HepG2 (cell line): ENCODE results near the gene SIRT6. TPM values are rescaled to one million over a fixed set of nuclear protein-coding genes. Genes with fewer than 3 reads are reported as not detected.

Experiments
- ATAC-seq: fragments of 200-7000 bp; cut with Tn5 transposase; 3 replicates; pipeline ENCODE4 v1.9.1; 2020; ENCODE audit warnings: mild to moderate bottlenecking, moderate library complexity
- BruUV-seq: library from RNA; stranded (reverse); fragments of 400-500 nt; replicated peaks from 2 replicates; lab custom pipeline; 2021; lab: Mats Ljungman, UMichigan
- CTCF ChIA-PET: fragments of 300-600 bp; formaldehyde crosslinking; extraction: SDS; loops from one replicate; lab custom pipeline; 2021; ENCODE audit warnings: low total read pairs, inconsistent platforms, low intra/inter-chr PET ratio; lab: Yijun Ruan, JAX
- POLR2A ChIA-PET: fragments of 350-600 bp; sonication (Branson Sonifier 250); formaldehyde crosslinking; loops from one replicate; lab custom pipeline; 2020; ENCODE audit warnings: antibody characterized with exemption, inconsistent platforms; lab: Yijun Ruan, JAX
- DNase-seq: peaks from one replicate; pipeline ENCODE4 v3.0.0-alpha.2; 2015; ENCODE audit warnings: low spot score
- FAIRE-seq: peaks from 3 replicates; lab custom pipeline; 2011; peaks lifted over from hg19 to GRCh38; lab: Jason Lieb, UNC
- H2AFZ ChIP-seq: one replicate; pipeline ENCODE4 v1.6.1; 2011; ENCODE audit warnings: low read length, inconsistent platforms
- H3K27ac ChIP-seq: fragments of 300-600 bp; 3 replicates; pipeline ENCODE4 v1.8.0; 2011; ENCODE audit warnings: mixed run types, mild to moderate bottlenecking, mixed read lengths, low read length, inconsistent platforms; ENCODE audit not compliant: insufficient read depth; ENCODE audit errors: extremely low read length
- H3K27me3 ChIP-seq, 2 experiments: fragments of 200-600 bp in 1 of 2; 2 replicates in 1 of 2; 3 replicates in 1 of 2; pipeline versions ENCODE4 v1.6.0 to v1.8.0; 2011; ENCODE audit warnings: low read length in 2 of 2, mild to moderate bottlenecking in 2 of 2, moderate library complexity in 2 of 2, inconsistent platforms in 1 of 2; ENCODE audit not compliant: insufficient read depth in 2 of 2, control insufficient read depth in 1 of 2
- H3K36me3 ChIP-seq, 2 experiments: fragments of 200-600 bp in 1 of 2; replicated peaks in 1 of 2; 2 replicates in 1 of 2; 3 replicates in 1 of 2; pipeline versions ENCODE4 v1.5.1 to v1.8.0; 2011; ENCODE audit warnings: low read length in 2 of 2, inconsistent platforms in 1 of 2; ENCODE audit not compliant: insufficient read depth in 2 of 2, control insufficient read depth in 1 of 2
- H3K4me1 ChIP-seq: 2 replicates; pipeline ENCODE4 v1.5.1; 2012; ENCODE audit warnings: low read length, inconsistent platforms; ENCODE audit not compliant: insufficient read depth
- H3K4me2 ChIP-seq: 2 replicates; pipeline ENCODE4 v1.6.0; 2011; ENCODE audit warnings: low read depth, low read length, inconsistent platforms
- H3K4me3 ChIP-seq, 3 experiments: fragments of 200-600 bp in 1 of 3; sonication (generic), shearing (Covaris generic) in 1 of 3; replicated peaks in 1 of 3; 2 replicates each; pipeline ENCODE4 v1.5.1; 2011 to 2016; ENCODE audit warnings: low read length in 3 of 3, inconsistent platforms in 2 of 3, low read depth in 2 of 3, mild to moderate bottlenecking in 2 of 3, control low read depth in 1 of 3, mixed read lengths in 1 of 3; ENCODE audit not compliant: insufficient read depth in 1 of 3
- H3K79me2 ChIP-seq: one replicate; pipeline ENCODE4 v1.6.1; 2011; ENCODE audit warnings: low read length, inconsistent platforms; ENCODE audit not compliant: insufficient read depth
- H3K9ac ChIP-seq: 2 replicates; pipeline ENCODE4 v1.6.0; 2011; ENCODE audit warnings: mild to moderate bottlenecking, low read depth, low read length, inconsistent platforms; ENCODE audit not compliant: insufficient read depth
- H3K9me3 ChIP-seq: 2 replicates; pipeline ENCODE4 v1.5.1; 2012; ENCODE audit warnings: mild to moderate bottlenecking, low read length
- H4K20me1 ChIP-seq: 2 replicates; pipeline ENCODE4 v1.6.0; 2011; ENCODE audit warnings: inconsistent platforms, mild to moderate bottlenecking, low read length, moderate library complexity; ENCODE audit not compliant: insufficient read depth
- FLYWCH1 ChIP-seq: sonication (generic); formaldehyde crosslinking; IDR thresholded peaks from 2 replicates; pipeline ENCODE4 v1.8.1; 2023; ENCODE audit warnings: mild to moderate bottlenecking, missing genetic modification reagents
- HNRNPUL1 ChIP-seq: fragments of 200-400 bp; formaldehyde crosslinking; IDR thresholded peaks from 2 replicates; pipeline ENCODE4 v1.6.1; 2017; ENCODE audit warnings: low read depth, mild to moderate bottlenecking, low read length, moderate library complexity
- RERE ChIP-seq: IDR thresholded peaks from 2 replicates; pipeline ENCODE4 v1.6.1; 2016; ENCODE audit warnings: low read depth, missing genetic modification reagents, missing compliant biosample characterization
- TMF1 ChIP-seq: sonication (generic); formaldehyde crosslinking; IDR thresholded peaks from 2 replicates; pipeline ENCODE4 v1.8.1; 2022; ENCODE audit warnings: low read depth, missing genetic modification reagents
- ZFP36 ChIP-seq: fragments of 150-350 bp; IDR thresholded peaks from 2 replicates; pipeline ENCODE4 v1.6.1; 2018; ENCODE audit warnings: borderline replicate concordance, low read length, low read depth; ENCODE audit not compliant: partially characterized antibody
- ZNF10 ChIP-seq: sonication (generic); formaldehyde crosslinking; IDR thresholded peaks from 2 replicates; pipeline ENCODE4 v1.4.0; 2020; ENCODE audit warnings: mild to moderate bottlenecking, low read depth, missing genetic modification reagents, borderline replicate concordance
- ZNF746 ChIP-seq: sonication (generic); formaldehyde crosslinking; IDR thresholded peaks from 2 replicates; pipeline ENCODE4 v1.8.0; 2022; ENCODE audit warnings: mild to moderate bottlenecking, missing genetic modification reagents
- ZNF776 ChIP-seq: sonication (generic); formaldehyde crosslinking; IDR thresholded peaks from 2 replicates; pipeline ENCODE4 v1.4.0; 2020; ENCODE audit warnings: mild to moderate bottlenecking, missing genetic modification reagents
- WGBS: methylation state at CpG from one replicate; pipeline ENCODE4 v1.1.6; 2017; ENCODE audit warnings: low lambda C conversion rate; 5-methylcytosine and 5-hydroxymethylcytosine counted together
- in situ Hi-C: cut with HindIII; loops from 2 replicates; pipeline ENCODE4 v1.10.0; 2017; ENCODE audit warnings: low pct_unique_long_range_greater_than_20kb; ENCODE audit not compliant: extremely low pct_ligation_motif_present
- intact Hi-C: fragments of 100-400 bp; cut with micrococcal nuclease; formaldehyde crosslinking; loops from one replicate; pipeline ENCODE4 v1.10.0; 2022; ENCODE audit not compliant: unreplicated experiment
- polyA plus RNA-seq, 8 experiments: library from polyadenylated mRNA; depleted of rRNA in 3 of 8; stranded (reverse) in 7 of 8; unstranded in 1 of 8; fragments of >200 nt; fragmentation: Illumina TruSeq in 4 of 8; extraction: Trizol in 4 of 8; gene quantifications; 2 replicates each; pipeline versions ENCODE4 v1.2.1 to v1.2.3, GENCODE V29; 2011 to 2016; ENCODE audit warnings: low read depth in 4 of 8, missing spikeins in 1 of 8, mixed read lengths in 1 of 8; ENCODE audit not compliant: insufficient read depth in 1 of 8
- total RNA-seq, 5 experiments: library from RNA; depleted of rRNA; stranded (reverse); fragments of >200 nt; fragmentation: Illumina TruSeq; extraction: Trizol; gene quantifications; 2 replicates each; pipeline ENCODE4 v1.2.3, GENCODE V29; 2016; ENCODE audit warnings: low read depth in 1 of 5

SIRT6 gene
- total and polyA plus RNA-seq, 2 of the 13 experiments (the other 11 are each of a cell fraction or from before 2014, with no cell fraction given) = 11.0 to 18.4 TPM

- TF ChIP-seq RERE = no peak
- TF ChIP-seq ZNF776 = no peak
- no peak for TF ChIP-seq FLYWCH1
- TF ChIP-seq ZNF746 = no peak
Measured at GRCh38 chr19:4189641-4190040, 7.3 kb upstream of the SIRT6 start (continued).

GRCh38 chr19:4187313-4188122 is 5.2 kb upstream of the SIRT6 start:
- Histone ChIP-seq H3K27ac (no peak overlapping the region), H3K9me3 (no peaks in the 10 kb centered on the region), H3K79me2 (no peaks in the 10 kb centered on the region), H3K27me3 (no peaks in the 10 kb centered on the region), H4K20me1 (no peaks in the 10 kb centered on the region), H3K9ac (no peak overlapping the region), H3K4me1 (peaks cover 27% of the 10 kb centered on the region), H2AFZ (no peak overlapping the region), H3K4me2 (no peak overlapping the region), H3K4me3 (no peak overlapping the region), H3K36me3 (no peaks in the 10 kb centered on the region)
- DNase-seq (no peak), ATAC-seq (no peak), FAIRE-seq (no peak)
- intact Hi-C loops = loop anchor here (5.0 kb wide), 1 partner anchor 45 kb away; no protein-coding TSS in a partner anchor
- ChIA-PET POLR2A (no interaction called here), CTCF (interaction anchor here (2.3 kb wide), 1 partner anchor 47 kb away, joined by 15 read pairs; no protein-coding TSS in a partner anchor)
- BruUV-seq = no TSS peak
- in situ Hi-C loops = no loop called here
- WGBS = 77% methylated on average over 10 of the region's 10 CpGs
- peak; percentile 86 for TF ChIP-seq ZFP36
- no peak for TF ChIP-seq TMF1 (CRISPR knock-in tag)
- no peak for TF ChIP-seq HNRNPUL1
- TF ChIP-seq ZNF10 (CRISPR knock-in tag) = no peak
